ENCODE data around the gene IL37.

Gene IL37

GRCh38 chr2:112949456-112949855 is 38.5 kb downstream of the IL37 start:
- H3K4me3 ChIP-seq (ENCODE audit: low read depth, low read length), result no peak overlapping the region
- in situ Hi-C loops (cut with HindIII; ENCODE audit: low sequenced_read_pairs), result loop anchor here (25.0 kb wide), 1 partner anchor 212 kb away; no protein-coding TSS in a partner anchor
- DNase-seq (ENCODE audit: low read depth), result no peak
- no peak for TF ChIP-seq CTCF (IDR thresholded peaks at IDR 0.05; ENCODE audit: low read depth, low read length, missing control alignments)

DNA sequence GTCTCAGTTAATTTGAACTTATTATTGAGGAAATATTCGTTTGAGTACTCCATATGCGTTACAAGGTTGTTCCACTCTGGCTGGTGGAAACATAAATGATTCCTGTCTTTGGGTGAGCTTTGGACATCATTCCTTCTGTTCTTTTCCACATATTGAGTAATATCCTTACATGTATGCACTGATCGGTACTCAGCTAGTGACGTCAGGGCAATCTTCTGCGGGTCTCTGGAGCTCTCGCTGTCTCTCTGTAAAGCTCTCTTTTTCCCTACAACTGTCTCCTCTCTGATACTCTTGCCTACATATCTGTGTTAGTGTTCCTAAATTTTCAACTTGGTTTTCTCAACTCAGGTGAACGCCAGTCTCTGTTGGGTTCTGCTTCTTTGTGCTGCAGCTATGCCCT is 43.4 kb downstream of the IL37 start:
- no peak overlapping the region for H3K4me3 ChIP-seq (ENCODE audit: low read depth, low read length)
- in situ Hi-C loops (cut with HindIII; ENCODE audit: low sequenced_read_pairs), result no loop called here
- TF ChIP-seq CTCF (IDR thresholded peaks at IDR 0.05; ENCODE audit: low read depth, low read length, missing control alignments), result no peak
- no peak for DNase-seq (ENCODE audit: low read depth)

- DNase-seq (ENCODE audit: low read depth), result no peak
- in situ Hi-C loops (cut with HindIII; ENCODE audit: low sequenced_read_pairs), result no loop called here
- H3K4me3 ChIP-seq (ENCODE audit: low read depth, low read length), result no peak overlapping the region
- TF ChIP-seq CTCF (IDR thresholded peaks at IDR 0.05; ENCODE audit: low read depth, low read length, missing control alignments), result no peak
These were observed 46.5 kb downstream of the IL37 start for GRCh38 chr2:112957511-112957910.

DNA sequence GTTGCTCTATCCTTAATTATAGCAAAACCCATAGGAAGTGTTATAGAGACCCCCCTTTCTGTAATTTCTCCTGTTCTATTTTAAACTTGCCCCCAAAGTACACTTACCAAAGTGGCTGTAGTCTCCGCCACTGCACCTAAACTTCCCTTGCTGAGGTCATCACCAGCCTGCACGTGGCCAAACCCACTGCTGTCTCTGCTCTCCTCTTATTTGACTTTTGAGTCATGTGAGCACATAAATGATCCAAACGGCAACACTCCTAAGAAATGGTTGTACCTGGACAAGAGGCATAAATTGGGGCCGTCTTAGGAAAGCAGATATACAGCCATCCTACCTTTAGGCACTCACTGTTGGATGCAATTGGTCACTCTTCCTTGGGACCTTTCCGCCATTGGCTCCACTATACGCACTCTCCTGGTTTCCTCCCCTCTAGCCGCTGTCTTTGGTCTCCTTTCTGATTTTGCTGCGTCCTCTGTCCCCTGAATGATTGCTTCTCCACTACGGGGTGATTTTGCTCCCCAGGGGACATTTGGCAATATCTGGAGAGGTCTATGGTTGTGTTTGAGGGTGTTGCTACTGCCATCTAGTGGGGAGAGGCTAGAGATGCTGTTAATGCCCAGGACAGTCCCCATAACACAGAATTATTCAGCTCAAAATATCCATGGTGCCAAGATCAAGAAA is 47.6 kb downstream of the IL37 start:
- peak; percentile 93 for TF ChIP-seq CTCF (IDR thresholded peaks at IDR 0.05; ENCODE audit: low read depth, low read length, missing control alignments)
- DNase-seq (ENCODE audit: low read depth), result peak; percentile 36
- in situ Hi-C loops (cut with HindIII; ENCODE audit: low sequenced_read_pairs), result no loop called here
- no peak overlapping the region for H3K4me3 ChIP-seq (ENCODE audit: low read depth, low read length)

- in situ Hi-C loops (cut with HindIII; ENCODE audit: low sequenced_read_pairs), result no loop called here
- TF ChIP-seq CTCF (IDR thresholded peaks at IDR 0.05; ENCODE audit: low read depth, low read length, missing control alignments), result no peak
- no peak for DNase-seq (ENCODE audit: low read depth)
- no peak overlapping the region for H3K4me3 ChIP-seq (ENCODE audit: low read depth, low read length)
These were observed 48.3 kb downstream of the IL37 start for GRCh38 chr2:112959109-112959812.

DNA sequence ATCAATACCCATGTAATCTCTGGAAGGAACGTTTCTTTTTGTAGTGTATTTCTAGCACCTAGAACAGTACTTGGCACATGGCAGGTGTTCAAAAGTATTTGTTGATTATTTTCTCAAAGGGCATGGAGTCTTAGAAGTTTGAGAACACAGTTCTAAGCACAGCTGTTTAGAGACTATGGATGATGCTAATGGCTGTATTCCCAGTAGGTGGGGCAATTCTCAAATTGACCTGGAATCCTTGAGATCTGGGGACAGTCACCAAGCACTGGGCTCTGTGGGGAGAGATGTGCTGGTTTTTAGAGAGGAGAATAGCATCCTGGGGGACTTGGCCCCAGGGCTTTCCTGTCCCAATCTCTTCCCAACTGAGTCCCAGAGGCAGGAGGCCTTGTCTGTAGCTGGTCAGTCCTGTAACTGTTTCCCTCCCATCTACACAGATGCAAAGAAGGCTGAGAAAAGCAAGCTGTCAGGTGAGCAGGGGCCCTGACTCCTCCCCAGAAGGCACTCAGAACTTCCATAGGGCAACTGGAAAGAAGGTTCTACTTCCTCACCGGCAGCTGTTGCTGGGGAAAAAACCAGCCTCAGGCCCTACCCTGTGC is 49.4 kb downstream of the IL37 start:
- no peak for TF ChIP-seq CTCF (IDR thresholded peaks at IDR 0.05; ENCODE audit: low read depth, low read length, missing control alignments)
- H3K4me3 ChIP-seq (ENCODE audit: low read depth, low read length), result no peak overlapping the region
- in situ Hi-C loops (cut with HindIII; ENCODE audit: low sequenced_read_pairs), result no loop called here
- no peak for DNase-seq (ENCODE audit: low read depth)

All from astrocyte of the cerebellum (primary cell).